Activated CD4-positive, CD25-positive, alpha-beta regulatory T cell treated with anti-CD3 and anti-CD28 coated beads, Interleukin-2, amount 50 U/mL, for 24 hours (primary cell): ENCODE results near the gene SELPLG.
"Not testable (repeated sequence)": the region's sequence is repeated elsewhere in the genome, so short reads cannot be mapped to it uniquely, and the experiment has no call there.

Experiments used
- ATAC-seq, 2 donors: fragments of 150-1000 bp; cut with Tn5 transposase; one replicate each; pipeline ENCODE4 v1.10.0; 2021; ENCODE audit warnings: mild to moderate bottlenecking in 1 of 2, moderate library complexity in 1 of 2

Gene SELPLG

GRCh38 chr12:108602976-108603704 lies 30.6 kb downstream of the SELPLG start:
- ATAC-seq: no peak

GRCh38 chr12:108602209-108602705 lies 31.4 kb downstream of the SELPLG start:
- no peak for ATAC-seq

GRCh38 chr12:108600702-108601007 lies 33.0 kb downstream of the SELPLG start:
- no peak for ATAC-seq

- no peak for ATAC-seq
These were observed 33.6 kb downstream of the SELPLG start for GRCh38 chr12:108599948-108600701.

GRCh38 chr12:108599541-108599940 lies 34.2 kb downstream of the SELPLG start:
- ATAC-seq: no peak

- no peak for ATAC-seq
These were observed 35.0 kb downstream of the SELPLG start for GRCh38 chr12:108598553-108599250.

GRCh38 chr12:108597559-108598471 lies 35.9 kb downstream of the SELPLG start, which contains the start of gene TMEM119:
TMEM119 (minus strand) TSS chr12:108598084; CDS start chr12:108592383, 5,701 bp downstream.
- ATAC-seq: no peak

GRCh38 chr12:108596854-108597558 lies 36.7 kb downstream of the SELPLG start:
- ATAC-seq: no peak

- no peak for ATAC-seq
These were observed 37.7 kb downstream of the SELPLG start for GRCh38 chr12:108595711-108596647.

GRCh38 chr12:108594960-108595710 lies 38.6 kb downstream of the SELPLG start:
- no peak for ATAC-seq

- ATAC-seq: no peak
These were observed 39.3 kb downstream of the SELPLG start for GRCh38 chr12:108594323-108594903.

- no peak for ATAC-seq
These were observed 41.4 kb downstream of the SELPLG start for GRCh38 chr12:108592033-108592909.

GRCh38 chr12:108591267-108591980 lies 42.3 kb downstream of the SELPLG start:
- no peak for ATAC-seq

- not testable (repeated sequence) for ATAC-seq
These were observed 43.2 kb downstream of the SELPLG start for GRCh38 chr12:108590463-108590862.

- ATAC-seq: no peak
These were observed 43.9 kb downstream of the SELPLG start for GRCh38 chr12:108589840-108590229.

GRCh38 chr12:108589028-108589839 lies 44.5 kb downstream of the SELPLG start:
- no peak for ATAC-seq

- no peak for ATAC-seq
These were observed 45.9 kb downstream of the SELPLG start for GRCh38 chr12:108587826-108588225.
